ENCODE measurements around the gene GMEB1.
"Not testable (repeated sequence)": the region's sequence is repeated elsewhere in the genome, so short reads cannot be mapped to it uniquely, and the experiment has no call there.

GMEB1 gene

DNA sequence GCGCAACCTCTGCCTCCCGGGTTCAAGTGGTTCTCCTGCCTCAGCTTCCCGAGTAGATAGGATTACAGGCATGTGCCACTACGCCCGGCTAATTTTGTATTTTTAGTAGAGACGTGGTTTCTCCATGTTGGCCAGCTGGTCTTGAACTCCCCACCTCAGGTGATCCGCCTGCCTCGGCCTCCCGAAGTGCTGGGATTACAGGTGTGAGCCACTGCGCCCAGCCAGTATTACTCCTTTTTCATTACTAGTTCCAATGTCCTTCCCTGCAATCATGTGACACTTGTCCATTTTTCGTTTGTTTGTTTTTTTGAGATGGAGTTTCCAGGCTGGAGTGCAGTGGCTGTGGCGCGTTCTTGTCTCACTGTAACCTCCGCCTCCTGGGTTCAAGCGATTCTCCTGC is 4.4 kb downstream of the GMEB1 start:
- DNase-seq (ENCODE audit: low read depth): not testable (repeated sequence)

DNA sequence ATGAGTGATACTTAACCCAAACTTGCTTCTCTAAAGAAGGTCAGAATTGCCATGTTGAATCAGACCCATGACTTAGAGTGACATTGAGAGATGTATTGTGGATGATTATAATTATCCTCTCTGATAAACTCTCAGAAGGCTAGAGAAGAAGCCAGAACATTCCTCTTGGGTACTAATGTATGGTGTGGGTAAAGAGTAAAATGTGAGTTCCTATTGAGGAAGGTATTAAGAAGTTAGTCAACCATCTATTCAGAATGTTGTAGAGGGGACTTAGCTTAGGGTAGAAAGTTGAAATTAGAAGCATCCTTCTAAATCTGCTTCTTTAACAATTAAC is 7.3 kb downstream of the GMEB1 start:
- DNase-seq (ENCODE audit: low read depth): no peak

DNA sequence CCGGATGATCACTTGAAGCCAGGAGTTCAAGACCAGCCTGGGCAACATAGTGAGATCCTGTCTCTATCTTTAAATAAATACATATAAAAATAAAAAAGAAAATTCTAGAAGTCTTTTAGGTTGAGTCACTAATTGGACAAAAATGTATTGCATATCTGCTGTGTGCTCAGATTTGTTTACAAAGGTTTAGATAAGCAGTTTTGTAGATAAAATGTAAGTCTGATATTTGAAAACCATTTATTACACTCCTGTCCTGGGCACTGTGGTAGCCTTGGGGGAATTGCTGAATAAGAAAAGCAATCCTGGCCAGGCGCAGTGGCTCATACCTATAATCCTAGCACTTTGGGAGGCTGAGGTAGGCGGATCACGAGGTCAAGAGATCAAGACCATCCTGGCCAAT is 11.6 kb downstream of the GMEB1 start:
- no peak for DNase-seq (ENCODE audit: low read depth)

DNA sequence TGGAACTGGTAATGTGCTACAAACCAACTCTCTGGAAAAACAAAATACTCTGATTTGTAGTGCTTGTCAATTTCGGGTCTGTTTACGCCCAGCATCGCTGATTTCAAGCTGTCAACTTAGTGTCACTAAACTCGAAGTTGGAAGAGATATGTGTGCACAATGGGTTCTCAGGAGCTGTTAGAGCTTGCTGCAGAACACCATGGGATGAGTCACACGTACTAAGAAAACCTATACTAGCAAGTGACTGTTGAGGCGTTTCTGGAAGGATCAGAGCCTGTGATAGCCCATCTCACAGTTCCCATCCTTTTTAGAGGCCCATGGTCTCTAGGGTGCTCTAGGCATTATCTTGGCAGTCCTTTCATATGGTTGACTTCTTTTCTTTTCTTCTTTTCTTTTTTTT is 14.3 kb downstream of the GMEB1 start:
- no peak for DNase-seq (ENCODE audit: low read depth)

DNA sequence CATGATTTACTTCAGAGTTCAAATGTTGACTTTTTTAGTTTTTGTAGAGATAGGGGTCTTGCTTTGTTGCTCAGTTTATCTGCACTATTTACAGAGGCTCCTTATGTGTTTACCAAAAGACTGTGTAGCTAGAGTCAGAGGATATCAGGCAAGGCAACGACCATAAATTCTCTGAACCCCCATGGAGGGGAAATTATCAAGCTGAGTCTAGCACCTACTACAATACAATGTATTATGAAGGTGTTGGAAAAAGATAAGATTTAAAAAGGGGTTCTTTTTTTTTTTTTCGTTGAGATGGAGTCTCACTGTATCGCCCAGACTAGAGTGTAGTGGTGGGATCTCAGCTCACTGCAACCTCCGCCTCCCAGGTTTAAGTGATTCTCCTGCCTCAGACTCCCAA is 16.4 kb downstream of the GMEB1 start:
- no peak for DNase-seq (ENCODE audit: low read depth)

DNA sequence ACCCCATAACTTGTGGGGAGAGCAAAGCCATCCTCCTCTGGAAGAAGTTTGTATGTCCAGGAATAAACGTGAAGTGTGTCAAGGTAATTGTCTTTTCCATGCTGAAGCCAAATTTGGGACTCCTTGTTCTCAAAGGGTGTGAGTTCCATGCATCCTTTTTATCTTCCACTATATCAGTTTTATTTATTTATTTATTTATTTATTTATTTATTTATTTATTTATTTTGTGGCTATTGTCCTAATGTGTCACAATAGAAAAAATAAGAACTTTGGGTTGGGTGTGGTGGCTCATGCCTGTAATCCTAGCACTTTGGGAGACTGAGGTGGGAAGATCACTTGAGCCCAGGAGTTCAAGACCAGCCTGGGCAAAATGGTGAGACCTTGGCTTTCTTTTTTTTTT is 23.0 kb downstream of the GMEB1 start:
- not testable (repeated sequence) for DNase-seq (ENCODE audit: low read depth)

DNA sequence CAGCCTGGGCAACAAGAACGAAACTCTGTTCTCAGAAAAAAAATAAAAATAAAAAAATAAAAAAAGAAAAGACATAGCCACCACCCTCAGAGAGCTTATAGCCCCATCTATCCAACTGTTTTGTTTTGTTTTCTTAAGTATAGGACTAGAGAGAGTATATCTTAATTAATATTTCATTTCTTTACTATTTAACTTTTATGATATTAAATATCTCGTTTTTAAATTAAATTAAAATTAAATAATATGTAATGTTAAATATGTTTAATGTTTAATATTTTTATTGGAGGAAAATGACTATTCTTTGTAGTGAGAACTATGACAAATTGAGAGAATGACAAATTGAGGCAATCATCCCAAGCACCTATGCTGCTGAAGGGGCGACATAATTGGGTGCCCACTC is 35.0 kb downstream of the GMEB1 start:
- DNase-seq (ENCODE audit: low read depth): no peak

DNA sequence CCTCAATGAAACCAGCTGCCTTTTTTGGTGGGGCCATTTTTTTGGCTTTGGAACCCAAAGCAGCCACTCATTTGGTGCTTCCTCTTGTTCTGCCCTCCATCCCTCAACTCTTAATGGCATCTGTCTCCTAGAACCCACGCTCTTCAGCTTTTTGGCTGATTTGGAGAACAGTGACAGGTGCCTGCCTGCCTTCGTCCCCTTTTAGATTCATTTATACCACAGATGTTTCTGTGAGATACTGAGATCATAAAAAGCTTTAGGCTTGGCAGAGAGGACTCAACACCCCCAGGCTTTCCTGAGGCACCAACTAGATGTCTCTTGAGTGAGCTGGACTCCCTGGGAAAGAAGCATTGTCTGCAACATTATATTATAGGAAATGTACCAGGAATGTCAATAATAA is 47.8 kb downstream of the GMEB1 start:
- no peak for DNase-seq (ENCODE audit: low read depth)

DNA sequence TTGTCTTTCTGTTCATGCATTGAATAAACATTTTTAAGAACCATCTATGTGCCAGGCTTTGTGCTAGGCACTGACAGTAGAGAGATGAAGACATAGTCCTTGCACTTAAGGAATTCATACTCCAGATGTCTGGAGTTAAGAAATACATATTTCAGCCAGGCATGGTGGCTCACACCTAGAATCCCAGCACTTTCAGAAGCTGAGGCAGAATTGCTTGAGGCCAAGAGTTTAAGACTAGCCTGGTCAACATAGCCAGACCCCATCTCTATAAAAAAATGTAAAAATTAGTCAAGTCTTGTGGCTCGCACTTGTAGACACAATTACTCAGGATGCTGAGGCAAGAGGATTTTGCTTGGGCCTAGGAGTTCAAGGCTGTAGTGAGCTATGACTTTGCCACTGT is 49.6 kb downstream of the GMEB1 start:
- no peak for DNase-seq (ENCODE audit: low read depth)

DNA sequence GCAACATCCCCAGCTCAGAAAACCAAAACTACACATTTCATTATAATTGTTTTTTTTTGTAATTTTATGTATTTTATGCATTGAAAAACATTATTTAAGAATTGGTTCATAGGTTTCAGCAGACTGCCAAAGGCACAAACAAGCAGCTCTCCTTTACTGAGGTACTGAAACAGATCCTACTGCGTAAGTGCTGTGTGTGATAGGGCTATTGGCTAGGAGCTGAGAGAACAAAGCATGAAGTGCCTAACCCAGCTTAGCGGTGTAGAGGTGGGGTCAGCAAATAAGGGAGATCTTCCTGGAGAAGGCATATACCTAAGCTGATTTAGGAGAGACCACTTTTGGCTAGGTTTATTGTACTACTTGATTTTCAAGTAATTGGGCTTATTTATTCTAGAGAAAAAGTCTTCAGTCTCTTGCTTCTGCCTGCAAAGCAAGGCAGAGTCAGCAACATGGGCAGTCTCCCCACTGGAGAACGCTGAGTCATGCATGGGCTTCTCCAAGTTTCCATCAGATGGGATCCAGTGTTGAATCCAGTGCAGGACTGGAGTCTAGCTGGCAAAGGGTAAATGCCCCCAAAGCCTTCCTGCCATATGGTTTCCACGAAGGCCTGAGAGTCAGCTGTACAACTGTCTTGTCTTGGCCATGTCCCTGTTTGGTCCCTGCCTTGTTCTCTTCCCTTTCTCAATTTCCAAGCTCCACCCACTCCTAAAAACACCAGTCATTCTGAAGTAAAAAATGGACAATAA is 50.2 kb downstream of the GMEB1 start:
- no peak for DNase-seq (ENCODE audit: low read depth)

DNA sequence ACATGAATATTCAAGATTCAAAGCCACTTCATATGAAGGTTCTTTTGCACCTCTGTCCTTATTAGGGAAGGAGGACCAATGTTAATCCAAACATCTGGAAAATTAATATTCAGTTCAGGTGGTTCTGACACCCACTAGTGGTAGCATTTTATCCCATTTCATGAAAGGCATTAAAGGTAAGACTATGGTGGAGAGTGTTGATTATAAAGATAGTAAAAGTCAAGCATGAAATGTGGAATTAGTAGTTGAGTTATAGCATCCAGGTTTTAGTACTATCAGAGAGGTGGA is 50.7 kb downstream of the GMEB1 start:
- DNase-seq (ENCODE audit: low read depth): no peak

DNA sequence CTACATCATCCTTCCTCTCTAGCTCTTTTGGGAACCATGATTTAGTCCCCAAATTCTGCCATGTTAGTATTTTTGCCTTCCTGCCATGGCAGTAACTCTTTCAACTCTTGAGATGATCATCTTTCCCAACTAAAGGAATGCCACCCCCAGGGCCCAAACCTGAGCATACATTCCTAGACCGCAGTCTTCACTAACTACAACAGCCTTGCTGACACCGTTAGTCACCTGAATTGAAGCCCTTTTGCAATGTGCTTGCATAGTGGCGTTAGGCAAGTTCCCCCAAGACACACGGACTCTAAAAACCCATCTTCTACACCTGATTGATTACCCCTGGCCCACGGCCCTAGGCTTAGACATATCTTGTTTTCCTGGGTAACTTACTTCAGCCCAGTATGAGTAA is 51.8 kb downstream of the GMEB1 start:
- no peak for DNase-seq (ENCODE audit: low read depth)

DNA sequence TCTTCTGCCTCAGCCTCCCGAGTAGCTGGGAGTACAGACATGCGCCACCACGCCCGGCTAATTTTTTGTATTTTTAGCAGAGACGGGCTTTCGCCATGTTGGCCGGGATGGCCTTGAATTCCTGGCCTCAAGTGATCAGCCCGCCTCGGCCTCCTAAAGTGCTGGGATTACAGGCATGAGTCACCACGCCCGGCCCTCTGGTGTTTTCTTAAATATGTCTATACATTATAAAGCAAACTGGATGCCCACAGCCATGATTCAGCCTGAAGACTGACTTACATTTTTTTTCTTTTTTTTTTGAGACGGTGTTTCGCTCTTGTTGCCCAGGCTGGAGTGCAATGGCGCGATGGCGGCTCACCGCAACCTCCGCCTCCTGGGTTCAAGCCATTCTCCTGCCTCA is 53.3 kb downstream of the GMEB1 start:
- not testable (repeated sequence) for DNase-seq (ENCODE audit: low read depth)

DNA sequence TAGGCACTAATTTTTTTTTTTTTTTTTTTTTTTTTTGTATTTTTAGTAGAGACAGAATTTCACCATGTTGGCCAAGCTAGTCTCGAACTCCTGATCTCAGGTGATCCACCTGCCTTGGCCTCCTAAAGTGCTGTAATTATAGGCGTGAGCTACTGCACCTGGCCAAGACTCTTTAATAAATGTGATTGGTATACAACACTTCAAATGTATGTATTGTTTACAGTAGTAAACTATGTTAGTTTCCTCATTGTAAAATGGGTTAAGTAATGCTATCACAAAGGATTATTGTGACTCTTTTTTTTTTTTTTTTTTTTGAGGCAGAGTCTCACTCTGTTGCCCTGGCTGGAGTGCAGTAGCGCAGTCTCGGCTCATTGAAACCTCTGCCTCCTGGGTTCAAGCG is 56.8 kb downstream of the GMEB1 start:
- DNase-seq (ENCODE audit: low read depth): not testable (repeated sequence)

DNA sequence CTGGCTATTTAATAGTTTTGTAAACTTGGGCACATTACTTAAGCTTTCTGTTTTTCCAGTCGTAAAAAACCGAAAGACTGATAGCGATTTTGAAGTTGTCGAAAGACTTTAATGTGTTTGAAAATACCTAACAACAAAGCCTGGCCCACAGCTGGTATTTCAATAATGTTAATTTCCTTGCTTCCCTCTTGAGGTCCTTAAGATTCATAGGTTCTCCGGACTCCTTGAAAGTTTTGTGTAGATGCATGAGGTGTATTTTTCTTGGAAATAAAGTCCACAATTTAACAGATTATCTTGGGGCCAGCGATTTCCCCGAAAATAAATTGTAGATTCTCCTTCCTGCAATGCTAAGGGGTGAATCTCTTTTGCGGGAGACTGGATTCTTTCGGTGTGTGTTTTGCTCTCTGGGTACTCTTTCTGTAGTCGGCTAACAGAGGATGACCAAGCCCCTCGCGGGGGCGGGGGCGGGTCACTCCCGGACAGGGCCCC is 67.4 kb downstream of the GMEB1 start:
- no peak for DNase-seq (ENCODE audit: low read depth)

DNA sequence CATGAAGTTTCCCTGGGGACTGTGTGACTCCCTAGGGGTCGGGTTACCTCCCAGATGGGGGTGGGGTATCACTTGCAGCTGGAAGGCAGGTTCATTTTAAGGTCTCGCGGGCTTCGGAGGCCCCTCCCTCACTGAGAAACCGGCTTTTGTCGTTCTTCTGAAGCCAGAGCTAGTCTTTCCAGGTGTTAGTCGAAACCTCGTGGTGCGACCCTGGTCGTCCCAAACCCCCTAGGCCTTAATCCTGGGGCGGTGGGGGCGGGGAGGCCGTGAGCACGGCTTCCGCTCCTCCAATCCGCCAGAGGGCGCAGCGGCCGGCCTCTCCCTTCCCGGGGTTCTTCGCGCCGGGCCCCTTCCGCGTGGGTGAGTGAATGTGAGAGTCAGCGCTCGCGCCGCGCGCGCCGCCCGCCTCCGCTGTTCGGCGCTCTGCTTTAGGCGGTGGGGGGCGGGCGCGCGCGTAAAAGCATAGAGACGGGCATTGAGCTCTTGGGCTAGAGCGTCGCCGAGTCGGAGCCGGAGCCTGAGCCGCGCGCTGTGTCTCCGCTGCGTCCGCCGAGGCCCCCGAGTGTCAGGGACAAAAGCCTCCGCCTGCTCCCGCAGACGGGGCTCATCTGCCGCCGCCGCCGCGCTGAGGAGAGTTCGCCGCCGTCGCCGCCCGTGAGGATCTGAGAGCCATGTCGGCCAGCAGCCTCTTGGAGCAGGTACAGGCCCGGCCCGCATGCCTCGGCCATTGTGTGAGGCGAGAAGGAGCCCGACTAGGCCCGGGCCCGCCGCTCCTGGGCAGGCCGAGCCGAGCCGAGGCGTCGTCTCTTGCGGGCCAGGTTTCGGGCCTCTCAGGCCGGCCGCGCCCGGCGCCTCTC is 68.1 kb downstream of the GMEB1 start, which contains the start of gene YTHDF2:
YTHDF2 (plus strand) TSS at position 491 of the 857 bp plus-strand sequence; CDS start at position 672, 181 bp downstream.
- peak; percentile 99 for DNase-seq (ENCODE audit: low read depth)

DNA sequence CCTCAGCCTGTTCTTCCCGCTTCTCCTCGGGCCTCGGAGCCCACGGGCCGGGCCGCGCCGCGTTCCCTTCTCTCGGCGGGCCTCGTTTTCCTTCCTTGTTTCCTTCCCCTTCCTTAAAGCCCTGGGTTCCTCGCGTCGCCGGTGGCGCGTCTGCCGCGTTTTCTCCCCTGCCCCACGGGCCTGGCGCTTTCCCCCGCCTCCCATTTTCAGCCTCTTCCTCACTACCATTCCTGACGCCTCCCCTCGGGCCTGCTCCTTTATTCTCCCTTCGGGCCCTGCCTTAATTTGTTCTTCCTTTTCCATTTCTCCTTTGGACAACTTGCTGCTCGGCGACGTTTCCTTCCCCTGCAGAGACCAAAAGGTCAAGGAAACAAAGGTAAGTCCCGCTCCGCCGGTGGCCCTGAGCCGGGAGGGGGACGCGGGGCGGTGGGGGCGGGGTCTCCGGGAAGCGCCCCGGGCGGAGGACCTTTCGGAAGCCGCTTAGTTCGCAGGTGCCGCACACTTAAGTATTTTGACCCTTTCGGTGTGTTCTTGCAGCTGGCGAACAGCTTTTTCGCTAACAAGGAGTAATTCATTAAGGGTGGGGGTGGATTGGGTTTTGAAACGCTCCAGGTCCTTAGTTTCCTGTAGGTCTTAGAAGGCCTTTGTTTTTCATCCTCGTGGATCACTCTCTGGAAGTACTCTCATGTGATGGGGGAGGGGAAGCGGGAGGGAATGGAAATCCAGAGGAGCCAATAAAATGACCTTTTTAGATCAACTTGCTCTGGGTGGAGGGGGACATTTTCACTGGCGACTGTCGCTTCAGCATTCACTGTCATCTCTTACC is 68.9 kb downstream of the GMEB1 start:
- DNase-seq (ENCODE audit: low read depth): peak; percentile 45

DNA sequence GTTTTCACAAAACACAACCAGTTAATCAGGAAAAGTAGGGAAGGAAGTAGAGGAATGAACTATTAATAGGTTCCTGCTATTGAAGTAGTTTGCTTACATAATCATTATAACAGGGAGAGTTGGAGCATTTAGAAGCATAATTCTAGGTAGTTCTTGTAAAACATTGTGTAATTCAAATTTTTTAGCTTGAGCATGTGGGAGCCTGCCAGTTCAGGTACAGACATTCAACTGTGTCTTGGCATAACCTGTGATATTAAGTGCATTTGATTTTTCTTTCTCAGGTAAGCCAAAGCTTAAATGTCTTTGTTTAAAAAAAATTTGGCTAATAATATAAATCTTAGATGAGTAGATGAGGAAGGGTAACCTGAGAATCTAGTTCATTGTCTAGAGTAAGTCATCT is 71.5 kb downstream of the GMEB1 start:
- DNase-seq (ENCODE audit: low read depth): no peak

DNA sequence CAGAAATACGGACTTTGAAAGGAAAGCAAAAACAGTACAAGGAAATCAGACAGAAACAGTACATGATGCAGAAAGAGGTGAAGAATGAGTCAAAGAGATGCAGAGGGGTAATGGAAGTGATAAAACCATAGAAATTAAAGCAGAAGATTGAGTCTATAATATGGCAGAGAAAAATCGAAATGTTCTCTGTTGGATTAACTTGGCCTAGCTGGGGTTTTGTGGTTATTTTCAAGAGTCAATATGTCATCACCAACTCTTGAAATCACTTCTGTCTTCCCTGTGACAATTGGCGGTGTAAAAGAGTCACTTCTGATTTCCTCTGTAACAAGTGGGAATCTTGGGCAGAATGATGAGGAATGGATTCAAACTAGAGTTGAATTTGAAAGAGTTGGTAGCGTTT is 75.6 kb downstream of the GMEB1 start:
- no peak for DNase-seq (ENCODE audit: low read depth)

DNA sequence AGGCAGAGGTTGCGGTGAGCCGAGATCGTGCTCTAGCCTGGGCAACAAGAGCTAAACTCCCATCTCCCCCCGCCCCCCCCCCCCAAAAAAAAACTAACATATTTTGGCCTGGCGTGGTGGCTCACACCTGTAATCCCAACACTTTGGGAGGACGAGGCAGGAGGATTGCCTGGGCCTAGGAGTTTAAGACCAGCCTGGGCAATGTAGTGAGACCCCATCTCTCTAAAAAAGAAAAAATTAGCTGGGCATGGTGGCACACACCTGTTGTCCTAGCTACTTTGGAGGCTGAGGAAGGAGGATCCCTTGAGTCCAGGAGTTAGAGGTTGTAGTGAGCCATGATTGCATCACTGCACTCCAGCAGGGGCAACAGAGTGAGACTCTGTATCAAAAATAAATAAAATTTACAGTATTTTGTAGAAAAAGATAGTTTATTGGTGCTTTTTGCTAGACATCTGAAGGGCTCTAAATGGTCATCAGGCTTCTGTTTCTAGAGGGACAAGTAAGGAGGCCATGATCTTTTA is 77.1 kb downstream of the GMEB1 start:
- DNase-seq (ENCODE audit: low read depth): no peak

DNA sequence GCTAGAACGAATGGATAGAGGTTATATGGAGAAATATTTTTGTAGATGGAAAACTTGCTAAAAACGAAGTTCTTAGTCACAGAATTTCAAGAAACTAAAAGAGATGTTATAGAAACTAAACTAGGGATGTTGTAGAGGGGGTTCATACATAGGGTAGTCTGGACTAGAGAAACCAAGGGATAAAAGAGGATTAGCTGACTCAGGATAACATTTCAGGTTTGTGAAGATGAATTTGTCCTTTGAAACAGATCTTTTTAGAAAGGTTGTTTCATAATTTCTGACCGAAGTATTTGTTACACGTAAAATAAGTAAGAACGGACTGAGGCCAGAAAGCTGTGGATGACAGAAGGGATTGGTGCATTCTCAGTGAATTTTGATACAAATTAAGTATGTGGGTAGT is 81.7 kb downstream of the GMEB1 start:
- no peak for DNase-seq (ENCODE audit: low read depth)

DNA sequence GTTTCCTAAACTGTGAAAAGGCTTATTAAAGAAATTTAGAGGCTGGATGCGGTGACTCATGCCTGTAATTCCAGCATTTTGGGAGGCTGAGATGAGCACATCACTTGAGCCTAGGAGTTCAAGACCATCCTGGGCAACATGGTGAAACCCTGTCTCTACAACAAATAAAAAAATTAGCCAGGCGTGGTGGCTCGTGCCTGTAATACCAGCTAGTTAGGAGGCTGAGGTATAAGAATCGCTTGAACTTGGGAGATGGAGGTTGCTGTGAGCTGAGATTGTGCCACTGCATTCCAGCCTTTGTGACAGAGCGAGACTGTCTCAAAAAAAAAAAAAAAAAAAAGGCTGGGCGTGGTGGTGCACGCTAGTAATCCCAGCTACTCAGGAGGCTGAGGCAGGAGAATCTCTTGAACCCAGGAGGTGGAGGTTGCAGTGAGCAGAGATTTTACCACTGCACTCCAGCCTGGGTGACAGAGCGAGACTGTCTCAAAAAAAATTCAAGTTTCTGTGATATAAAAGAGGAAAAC is 82.2 kb downstream of the GMEB1 start:
- DNase-seq (ENCODE audit: low read depth): not testable (repeated sequence)

Measured in activated T-helper 9 cell treated with anti-CD3 and anti-CD28 coated beads, Interleukin-2, amount 50 U/mL, for 16 hours (primary cell).